ENCODE data around the gene NRXN2. TPM values are rescaled to one million over a fixed set of nuclear protein-coding genes. Genes with fewer than 3 reads are reported as not detected.
A peak's percentile ranks its signal among the peaks of the same experiment; 100 is the strongest.

The NRXN2 gene
- total RNA-seq, 2 donors from 2014 or later = 0.74 to 1.3 TPM

DNA sequence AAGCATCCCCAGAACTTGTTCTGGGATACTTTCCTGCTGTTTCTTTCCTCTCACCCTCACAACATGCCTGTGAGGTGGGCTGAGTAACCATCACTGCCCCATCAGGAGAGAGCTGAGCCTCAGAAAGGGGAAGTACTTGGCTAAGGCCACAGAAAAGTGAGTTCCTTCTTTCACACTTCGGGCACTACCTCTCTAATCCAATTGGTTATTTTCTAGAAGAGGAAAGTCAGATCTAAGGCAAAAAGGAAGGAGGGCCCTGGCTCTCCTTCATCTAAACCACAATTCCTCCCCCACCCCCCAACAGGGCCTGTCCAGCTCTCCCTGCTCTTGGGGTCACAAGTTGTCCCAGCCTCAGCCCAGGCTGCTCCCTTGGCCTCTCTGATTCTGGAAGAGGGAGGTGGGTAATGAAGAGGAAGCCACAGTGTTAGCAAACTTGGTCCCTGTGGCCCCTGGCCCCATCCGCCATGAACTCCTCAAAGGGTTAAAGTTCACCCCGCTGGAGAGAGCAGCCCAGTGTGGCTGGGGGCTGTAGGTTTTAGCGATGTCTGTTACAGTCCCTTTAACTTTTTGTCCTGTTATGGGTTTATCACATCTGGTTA is 98.0 kb downstream of the NRXN2 start:
- Mint-ChIP-seq H3K4me1 (ENCODE audit: low read depth in 2 of 2) (no peaks in the 10 kb centered on the region), H3K27ac (no peak overlapping the region), H3K27me3 (no peaks in the 10 kb centered on the region), H3K36me3 (no peaks in the 10 kb centered on the region), H3K9me3 (no peaks in the 10 kb centered on the region), H3K4me3 (no peak overlapping the region)
- ATAC-seq = no peak
- no peak for DNase-seq (ENCODE audit: low spot score)

DNA sequence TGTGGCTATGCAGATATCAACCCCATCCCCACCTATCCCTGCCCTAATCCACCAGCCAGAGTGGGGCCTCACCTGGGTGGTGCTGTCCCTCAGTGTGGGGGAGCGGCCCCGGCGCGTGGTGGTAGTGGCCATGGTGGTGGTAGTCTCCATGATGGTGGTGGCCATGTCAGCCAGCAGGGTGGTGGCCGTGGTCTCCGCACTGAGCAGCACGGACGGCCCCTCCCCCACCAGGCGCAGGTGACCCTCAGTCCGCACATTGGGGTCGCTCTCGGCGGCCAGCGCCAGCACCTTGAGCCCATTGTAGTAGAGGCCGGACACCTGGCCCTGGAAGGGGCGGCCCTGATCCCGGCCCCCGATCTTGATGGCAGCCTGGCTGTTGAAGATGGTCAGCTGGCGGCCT is 100.3 kb downstream of the NRXN2 start:
- H3K36me3 Mint-ChIP-seq = no peaks in the 10 kb centered on the region
- no peak overlapping the region for H3K27ac Mint-ChIP-seq
- DNase-seq (ENCODE audit: low spot score) (no peak), ATAC-seq (peak in 1 of 2 donors; percentile 7)
- H3K9me3 Mint-ChIP-seq = no peaks in the 10 kb centered on the region
- H3K27me3 Mint-ChIP-seq = no peaks in the 10 kb centered on the region
- peaks cover 0 to 3% of the 10 kb centered on the region in 2 donors for H3K4me1 Mint-ChIP-seq (ENCODE audit: low read depth in 2 of 2)
- H3K4me3 Mint-ChIP-seq = no peak overlapping the region

DNA sequence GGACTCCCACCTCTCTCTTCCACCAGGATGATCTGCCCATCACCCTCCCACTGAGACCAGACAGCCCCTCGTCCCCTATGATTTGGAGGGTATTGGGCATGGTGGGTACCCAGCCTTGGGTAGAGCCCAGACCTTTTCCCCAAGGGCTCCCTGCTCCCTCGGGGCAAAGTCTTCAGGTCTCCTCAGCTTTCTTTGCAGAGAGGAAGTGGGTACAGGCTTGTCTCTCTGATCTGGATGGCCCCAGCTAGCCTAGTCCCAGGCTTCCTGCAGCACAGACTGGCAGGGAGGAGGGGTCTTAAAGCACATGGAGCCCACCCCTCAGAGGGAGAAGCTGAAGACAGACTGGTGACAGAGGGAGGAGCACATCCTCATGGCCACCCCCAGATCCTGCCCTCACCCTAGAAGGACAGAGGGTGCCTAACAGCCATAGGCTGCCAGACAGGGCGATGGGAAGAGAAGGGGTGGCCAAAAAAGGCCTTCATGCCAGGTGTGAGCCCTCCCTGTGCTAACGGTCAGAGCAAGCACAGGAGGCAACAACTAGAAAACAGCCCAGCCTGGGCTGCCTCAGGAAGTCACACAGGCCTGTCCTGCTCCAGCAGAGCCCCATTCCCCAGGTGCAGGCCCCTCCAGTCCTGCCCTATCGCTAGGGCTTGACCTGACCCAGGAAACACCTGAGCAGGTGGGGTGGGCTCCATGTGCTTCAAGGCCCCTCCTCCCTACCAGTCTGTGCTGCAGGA is 101.5 kb downstream of the NRXN2 start:
- Mint-ChIP-seq H3K4me1 (ENCODE audit: low read depth in 2 of 2) (peaks cover 0 to 3% of the 10 kb centered on the region in 2 donors), H3K9me3 (no peaks in the 10 kb centered on the region), H3K27me3 (no peaks in the 10 kb centered on the region), H3K27ac (no peak overlapping the region), H3K36me3 (no peaks in the 10 kb centered on the region), H3K4me3 (no peak overlapping the region)
- DNase-seq (ENCODE audit: low spot score) (no peak), ATAC-seq (no peak)

DNA sequence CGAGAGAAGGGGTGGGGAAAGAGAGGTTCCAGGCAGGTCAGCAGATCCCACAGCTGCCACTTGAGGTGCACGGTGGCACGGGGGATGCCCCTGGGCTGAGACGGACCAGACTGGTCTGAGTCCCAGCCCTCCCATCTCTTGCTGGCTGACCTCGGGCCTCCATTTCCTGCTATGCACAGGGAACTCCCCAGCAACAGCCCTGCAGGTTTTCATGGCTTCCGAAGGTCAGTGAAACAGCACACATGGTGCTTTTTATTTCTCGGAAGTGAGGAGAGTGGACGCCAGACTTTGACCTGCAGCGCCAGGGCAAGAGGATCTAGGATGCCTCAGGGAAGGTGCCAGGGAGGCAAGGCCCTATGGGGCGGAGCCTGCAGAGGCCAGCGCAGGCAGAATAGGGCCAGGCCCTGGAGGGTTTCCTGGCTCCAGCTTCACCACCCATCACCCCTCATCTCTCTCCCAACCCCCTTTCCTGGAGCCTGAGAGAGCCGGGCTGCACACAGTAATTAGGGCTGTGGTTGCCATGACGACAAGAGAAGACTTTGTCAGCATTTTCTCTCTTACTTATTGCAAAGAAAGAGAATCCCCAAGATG is 102.5 kb downstream of the NRXN2 start:
- peaks cover 0 to 3% of the 10 kb centered on the region in 2 donors for H3K4me1 Mint-ChIP-seq (ENCODE audit: low read depth in 2 of 2)
- no peak for ATAC-seq
- H3K4me3 Mint-ChIP-seq = no peak overlapping the region
- H3K9me3 Mint-ChIP-seq = no peaks in the 10 kb centered on the region
- DNase-seq (ENCODE audit: low spot score) = no peak
- no peaks in the 10 kb centered on the region for H3K27me3 Mint-ChIP-seq
- H3K27ac Mint-ChIP-seq = no peak overlapping the region
- H3K36me3 Mint-ChIP-seq = no peaks in the 10 kb centered on the region

DNA sequence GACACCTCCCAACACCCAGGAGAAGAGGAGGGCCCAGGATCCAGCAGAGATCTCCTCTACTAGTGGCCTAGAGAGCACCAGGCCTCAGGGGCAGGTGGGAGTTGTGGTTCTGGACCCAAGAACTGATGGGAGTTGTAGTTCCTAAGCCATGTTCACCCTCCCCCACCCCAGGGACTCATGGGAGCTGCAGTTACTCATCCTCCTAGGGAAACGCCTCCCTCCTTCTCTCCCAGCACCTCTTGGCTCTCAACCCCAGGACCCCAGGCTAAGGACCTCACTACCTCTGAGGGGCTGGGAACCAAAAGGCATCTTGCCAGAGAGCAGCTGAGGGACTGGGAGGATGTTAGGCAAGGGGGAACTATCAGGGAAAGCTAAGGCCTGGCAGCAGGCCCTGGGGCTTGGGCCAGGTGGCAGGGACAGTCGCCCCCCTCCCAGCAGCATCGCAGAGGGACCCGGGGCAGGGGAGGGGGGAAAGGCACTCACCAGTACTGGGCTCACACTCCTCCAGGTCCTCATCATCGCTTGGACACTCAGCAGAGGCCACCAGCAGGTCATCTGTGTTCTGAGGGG is 103.1 kb downstream of the NRXN2 start:
- H3K36me3 Mint-ChIP-seq = no peaks in the 10 kb centered on the region
- H3K9me3 Mint-ChIP-seq = no peaks in the 10 kb centered on the region
- DNase-seq (ENCODE audit: low spot score) (no peak), ATAC-seq (no peak)
- H3K4me1 Mint-ChIP-seq (ENCODE audit: low read depth in 2 of 2) = peaks cover 0 to 3% of the 10 kb centered on the region in 2 donors
- H3K27me3 Mint-ChIP-seq = no peaks in the 10 kb centered on the region
- H3K27ac Mint-ChIP-seq = no peak overlapping the region
- H3K4me3 Mint-ChIP-seq = no peak overlapping the region

DNA sequence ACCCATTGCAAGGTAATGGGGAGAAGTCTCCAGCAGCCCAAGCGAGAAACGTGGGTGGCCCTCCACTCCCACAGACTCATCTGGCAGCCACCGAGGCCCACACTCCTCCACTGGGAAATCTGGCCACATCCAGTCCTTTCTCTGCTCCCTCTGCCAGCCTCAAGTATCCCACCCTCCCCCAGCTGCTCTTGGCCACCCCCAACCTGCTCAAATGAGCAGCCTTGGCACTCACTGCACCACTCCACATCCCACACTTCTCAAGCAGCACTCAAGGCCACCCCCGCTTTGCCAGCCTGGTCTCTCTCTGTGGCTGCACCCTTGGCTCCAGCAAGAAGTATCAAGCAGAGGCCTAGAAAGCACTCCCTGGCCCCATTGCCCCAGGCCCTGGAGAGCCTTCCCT is 103.8 kb downstream of the NRXN2 start:
- no peaks in the 10 kb centered on the region for H3K9me3 Mint-ChIP-seq
- no peak overlapping the region for H3K4me3 Mint-ChIP-seq
- ATAC-seq (no peak), DNase-seq (ENCODE audit: low spot score) (no peak)
- H3K27ac Mint-ChIP-seq = no peak overlapping the region
- no peaks in the 10 kb centered on the region for H3K36me3 Mint-ChIP-seq
- H3K4me1 Mint-ChIP-seq (ENCODE audit: low read depth in 2 of 2) = peaks cover 0 to 3% of the 10 kb centered on the region in 2 donors
- no peaks in the 10 kb centered on the region for H3K27me3 Mint-ChIP-seq

DNA sequence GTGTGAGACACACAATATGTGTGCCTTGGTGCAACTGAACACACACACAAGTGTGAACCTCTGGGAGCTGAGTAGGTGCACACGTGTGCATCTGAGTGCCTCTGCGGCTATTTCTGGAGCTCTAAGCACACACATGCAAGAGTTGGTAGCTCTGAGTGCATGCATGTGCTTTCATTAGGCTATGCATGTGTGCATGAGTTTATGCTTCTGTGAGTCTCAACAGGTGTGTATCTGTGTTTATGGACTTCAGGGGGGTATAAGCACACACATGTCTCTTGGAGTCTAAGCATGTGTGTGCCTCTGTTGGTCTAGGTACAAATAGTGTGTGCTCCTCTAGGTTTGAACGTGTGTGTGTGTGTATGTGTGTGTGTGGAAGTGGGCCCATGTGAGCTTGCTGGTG is 106.2 kb downstream of the NRXN2 start:
- Mint-ChIP-seq H3K4me1 (ENCODE audit: low read depth in 2 of 2) (peaks cover 0 to 3% of the 10 kb centered on the region in 2 donors), H3K27ac (no peak overlapping the region), H3K27me3 (no peaks in the 10 kb centered on the region), H3K4me3 (no peak overlapping the region), H3K9me3 (no peaks in the 10 kb centered on the region), H3K36me3 (no peaks in the 10 kb centered on the region)
- no peak for ATAC-seq
- no peak for DNase-seq (ENCODE audit: low spot score)

DNA sequence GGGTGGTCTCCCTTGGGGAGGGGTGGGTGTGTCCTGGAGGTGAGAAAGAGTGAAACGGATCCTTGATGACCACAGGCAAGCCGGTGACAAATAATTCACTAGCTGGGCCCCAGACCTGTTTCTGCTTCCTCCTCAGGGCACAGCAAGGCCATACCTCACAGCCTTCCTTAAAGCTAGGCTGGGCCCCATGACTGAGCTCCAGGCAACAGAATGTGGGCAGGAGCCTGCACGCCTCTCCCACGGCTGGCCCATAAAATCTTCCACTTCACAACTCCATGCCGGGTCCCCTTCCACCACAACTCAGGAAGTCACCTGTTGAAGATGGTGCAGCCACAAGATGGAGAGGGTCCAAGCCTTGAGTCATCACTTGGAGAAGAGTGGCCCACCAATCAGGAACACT is 108.1 kb downstream of the NRXN2 start:
- H3K9me3 Mint-ChIP-seq = no peaks in the 10 kb centered on the region
- no peaks in the 10 kb centered on the region for H3K27me3 Mint-ChIP-seq
- no peak overlapping the region for H3K4me3 Mint-ChIP-seq
- ATAC-seq = no peak
- H3K4me1 Mint-ChIP-seq (ENCODE audit: low read depth in 2 of 2) = peaks cover 0 to 3% of the 10 kb centered on the region in 2 donors
- H3K36me3 Mint-ChIP-seq = no peaks in the 10 kb centered on the region
- no peak overlapping the region for H3K27ac Mint-ChIP-seq
- no peak for DNase-seq (ENCODE audit: low spot score)

DNA sequence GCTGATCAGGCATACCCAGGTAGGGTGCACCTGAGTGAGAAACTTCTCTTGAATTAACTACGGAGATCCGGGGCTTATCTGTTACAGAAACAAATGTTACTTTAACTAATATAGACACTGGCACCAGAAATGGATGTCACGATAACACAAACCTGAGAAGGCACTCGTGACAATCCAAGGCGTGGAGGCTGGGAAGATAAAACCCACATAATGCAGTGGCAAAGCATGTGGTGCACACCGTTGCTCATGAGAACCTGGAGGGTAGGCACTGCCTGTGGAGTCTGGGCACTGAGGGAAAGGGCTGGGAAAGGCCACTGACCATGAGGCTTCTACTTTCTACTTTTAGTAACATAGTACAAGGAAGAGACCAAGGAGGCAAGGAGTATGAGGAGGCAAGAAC is 109.3 kb downstream of the NRXN2 start:
- no peaks in the 10 kb centered on the region for H3K27me3 Mint-ChIP-seq

DNA sequence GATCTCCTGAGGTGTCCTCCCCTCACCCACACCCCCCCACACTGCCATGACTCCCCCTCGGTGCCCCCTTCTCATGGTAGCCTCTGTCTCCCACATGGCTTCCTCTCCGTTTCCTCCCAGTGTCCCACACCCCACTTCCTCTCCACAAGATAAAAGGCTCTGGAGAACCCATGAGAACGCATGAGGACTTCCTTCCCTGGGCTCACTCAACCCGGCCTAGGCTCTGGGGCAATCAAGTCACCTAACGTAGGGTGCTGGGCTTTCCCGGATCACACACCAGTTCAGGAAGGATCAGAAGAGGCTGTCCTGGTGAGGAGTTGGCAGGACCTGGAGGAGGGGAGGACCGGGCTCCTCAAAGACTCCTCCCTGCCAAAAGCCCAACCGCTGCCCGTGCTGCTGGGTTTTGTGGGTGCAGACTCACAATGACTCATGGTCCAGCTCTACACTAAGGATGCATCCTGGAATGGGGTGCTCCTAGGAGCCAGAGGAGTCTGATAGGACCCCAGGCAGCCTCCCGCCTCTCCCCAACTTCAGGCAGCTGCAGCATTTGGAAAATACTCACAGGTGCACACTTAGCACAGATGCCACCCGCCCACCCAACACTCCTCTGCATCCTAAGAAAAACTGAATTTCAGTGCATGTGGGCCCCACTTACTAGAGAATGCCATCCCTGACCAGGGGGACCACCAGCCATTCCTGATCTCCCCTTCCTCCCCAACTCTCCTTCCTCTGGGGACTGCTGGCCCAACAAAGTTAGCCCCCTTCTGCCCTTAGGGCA is 110.9 kb downstream of the NRXN2 start:
- DNase-seq (ENCODE audit: low spot score) = no peak
- no peak overlapping the region for H3K27ac Mint-ChIP-seq
- no peak for ATAC-seq
- no peaks in the 10 kb centered on the region for H3K4me1 Mint-ChIP-seq (ENCODE audit: low read depth in 2 of 2)
- no peaks in the 10 kb centered on the region for H3K36me3 Mint-ChIP-seq
- H3K4me3 Mint-ChIP-seq = no peak overlapping the region
- no peaks in the 10 kb centered on the region for H3K9me3 Mint-ChIP-seq
- no peaks in the 10 kb centered on the region for H3K27me3 Mint-ChIP-seq

More for the DNA sequence above, 109.3 kb downstream of the NRXN2 start:
- H3K4me3 Mint-ChIP-seq = no peak overlapping the region
- no peaks in the 10 kb centered on the region for H3K9me3 Mint-ChIP-seq
- no peaks in the 10 kb centered on the region for H3K4me1 Mint-ChIP-seq (ENCODE audit: low read depth in 2 of 2)
- DNase-seq (ENCODE audit: low spot score) (no peak), ATAC-seq (no peak)
- H3K36me3 Mint-ChIP-seq = no peaks in the 10 kb centered on the region
- H3K27ac Mint-ChIP-seq = no peak overlapping the region

DNA sequence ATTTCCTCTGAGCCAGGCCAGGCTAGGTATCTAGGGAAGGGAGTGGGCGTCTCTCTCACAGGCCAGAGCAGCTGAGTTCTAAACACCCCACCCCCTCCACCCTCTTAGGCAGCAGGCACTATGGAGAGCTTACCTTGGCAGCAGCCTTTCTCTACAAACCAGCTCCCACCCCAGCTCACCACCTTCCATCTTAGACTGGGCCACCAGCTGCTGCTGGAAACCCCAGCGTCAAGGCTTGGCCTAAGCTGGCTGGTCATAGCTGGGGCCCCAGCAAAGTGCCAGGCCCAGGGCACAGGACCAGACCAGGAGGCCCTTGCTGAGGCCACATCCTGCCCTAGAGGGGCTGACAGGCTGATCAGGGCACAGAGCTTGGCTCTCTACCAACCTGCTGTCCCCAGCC is 111.8 kb downstream of the NRXN2 start:
- Mint-ChIP-seq H3K27me3 (no peaks in the 10 kb centered on the region), H3K4me3 (no peak overlapping the region), H3K27ac (no peak overlapping the region), H3K36me3 (no peaks in the 10 kb centered on the region), H3K4me1 (ENCODE audit: low read depth in 2 of 2) (no peaks in the 10 kb centered on the region), H3K9me3 (no peaks in the 10 kb centered on the region)
- ATAC-seq (no peak), DNase-seq (ENCODE audit: low spot score) (no peak)

DNA sequence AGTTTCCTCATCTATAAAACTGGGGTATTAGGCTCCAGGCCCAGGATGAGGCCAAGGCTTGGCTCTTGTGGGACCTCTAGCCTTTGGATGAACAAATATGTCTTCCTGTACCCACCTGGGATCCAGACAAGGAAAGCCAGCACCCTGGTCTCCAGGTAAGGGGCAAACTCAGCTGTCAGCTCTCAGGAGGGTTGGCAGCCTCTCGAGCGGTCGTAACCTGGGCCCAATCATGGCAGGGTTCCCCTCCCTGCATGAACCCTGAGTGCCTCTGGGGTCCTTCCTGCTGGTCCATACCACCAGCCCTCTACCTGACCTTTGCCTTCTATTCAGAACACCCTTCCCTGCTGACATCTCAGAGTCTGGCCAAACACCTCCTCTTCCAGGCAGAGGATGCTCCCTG is 112.4 kb downstream of the NRXN2 start:
- H3K4me3 Mint-ChIP-seq = no peak overlapping the region
- no peak overlapping the region for H3K27ac Mint-ChIP-seq
- DNase-seq (ENCODE audit: low spot score) (no peak), ATAC-seq (no peak)
- no peaks in the 10 kb centered on the region for H3K27me3 Mint-ChIP-seq
- H3K4me1 Mint-ChIP-seq (ENCODE audit: low read depth in 2 of 2) = no peaks in the 10 kb centered on the region
- H3K36me3 Mint-ChIP-seq = no peaks in the 10 kb centered on the region
- H3K9me3 Mint-ChIP-seq = no peaks in the 10 kb centered on the region

DNA sequence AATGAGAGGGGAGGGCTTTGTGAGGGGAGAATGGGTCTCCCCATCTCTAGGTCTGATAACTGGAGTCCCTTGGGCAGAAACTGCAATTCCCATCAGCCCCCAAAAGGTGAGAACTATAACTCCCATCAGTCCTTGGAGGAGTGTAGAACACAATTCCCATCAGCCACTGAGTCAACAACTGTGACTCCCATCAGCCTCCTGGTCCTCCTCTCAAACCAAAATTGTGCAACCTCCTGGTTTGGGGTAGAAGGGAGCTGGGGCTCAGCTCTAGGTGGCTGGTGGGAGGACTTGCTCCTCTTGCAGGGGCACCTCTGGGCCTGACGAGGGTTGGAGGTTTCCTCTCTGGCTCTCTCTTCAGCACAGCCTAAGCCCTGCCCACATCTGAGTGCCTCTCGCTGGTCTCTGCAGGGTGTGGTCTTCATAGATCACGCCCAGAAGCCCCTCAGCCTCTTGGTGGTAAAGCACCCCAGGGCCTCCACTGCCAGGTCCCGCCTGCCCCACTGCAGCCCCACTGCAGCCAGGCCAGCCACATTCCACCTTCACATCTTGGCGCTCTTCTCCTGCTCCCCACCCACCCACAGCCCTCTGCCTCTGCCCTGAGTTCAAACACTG is 113.5 kb downstream of the NRXN2 start:
- Mint-ChIP-seq H3K36me3 (no peaks in the 10 kb centered on the region), H3K4me1 (ENCODE audit: low read depth in 2 of 2) (no peaks in the 10 kb centered on the region), H3K4me3 (no peak overlapping the region), H3K27ac (no peak overlapping the region), H3K9me3 (no peaks in the 10 kb centered on the region), H3K27me3 (peaks cover 0 to 5% of the 10 kb centered on the region in 2 donors)
- ATAC-seq (peak in 1 of 2 donors; percentile 41), DNase-seq (ENCODE audit: low spot score) (no peak)
